Mucosa of descending colon (tissue), 3 donors: ENCODE data around the gene CCDC78. TPM values are rescaled to one million over a fixed set of nuclear protein-coding genes. Genes with fewer than 3 reads are reported as not detected.

Source experiments
- ATAC-seq: fragments of 200-7000 bp; cut with Tn5 transposase; one replicate; pipeline ENCODE4 v1.9.1; 2020; ENCODE audit warnings: mild to moderate bottlenecking, moderate library complexity
- DNase-seq, 3 donors: peaks; one replicate each; pipeline ENCODE4 v3.0.0-alpha.2; 2020
- H3K36me3 ChIP-seq: fragments of 200-600 bp; one replicate; pipeline ENCODE4 v1.8.0; 2021; ENCODE audit warnings: low read depth, mild to moderate bottlenecking
- H3K4me1 ChIP-seq: fragments of 200-600 bp; one replicate; pipeline ENCODE4 v1.8.0; 2021; ENCODE audit warnings: low read depth, mild to moderate bottlenecking
- H3K4me3 ChIP-seq: fragments of 200-600 bp; one replicate; pipeline ENCODE4 v1.8.0; 2021; ENCODE audit warnings: mild to moderate bottlenecking
- H3K9me3 ChIP-seq: fragments of 200-600 bp; one replicate; pipeline ENCODE4 v1.8.0; 2021; ENCODE audit warnings: mild to moderate bottlenecking
- intact Hi-C, 2 donors: fragments of 100-400 bp; cut with DNase I in 1 of 2; cut with micrococcal nuclease in 1 of 2; formaldehyde crosslinking; loops; one replicate each; pipeline versions ENCODE4 v1.11.0 to v1.11.1; 2022; cut with DNase I, micrococcal nuclease
- total RNA-seq, 3 donors: library from RNA; stranded (reverse); fragmentation: NEBNext Ultra II Directional in 2 of 3; extraction: Animal tissue kit (Norgen Biotek cat#: 25700) in 2 of 3; gene quantifications; one replicate each; pipeline versions ENCODE4 v1.2.1 to v1.2.4, GENCODE V29; 2021 to 2023
- TF ChIP-seq, protein P1 (sequence below): fragments of 200-600 bp; IDR thresholded peaks from one replicate; pipeline ENCODE4 v1.8.0; 2022; ENCODE audit warnings: antibody characterized with exemption, mild to moderate bottlenecking
- donor health status: DM: no; HTN: no; CAD: no; lungs with moderate emphysema.
- donor health status: DM: no; HTN: no; CAD: no.
- donor health status: DM: no; HTN: yes; CAD: no.

The CCDC78 gene
- total RNA-seq, 3 donors from 2014 or later: 0.47 to 0.96 (median 0.80) TPM

DNA sequence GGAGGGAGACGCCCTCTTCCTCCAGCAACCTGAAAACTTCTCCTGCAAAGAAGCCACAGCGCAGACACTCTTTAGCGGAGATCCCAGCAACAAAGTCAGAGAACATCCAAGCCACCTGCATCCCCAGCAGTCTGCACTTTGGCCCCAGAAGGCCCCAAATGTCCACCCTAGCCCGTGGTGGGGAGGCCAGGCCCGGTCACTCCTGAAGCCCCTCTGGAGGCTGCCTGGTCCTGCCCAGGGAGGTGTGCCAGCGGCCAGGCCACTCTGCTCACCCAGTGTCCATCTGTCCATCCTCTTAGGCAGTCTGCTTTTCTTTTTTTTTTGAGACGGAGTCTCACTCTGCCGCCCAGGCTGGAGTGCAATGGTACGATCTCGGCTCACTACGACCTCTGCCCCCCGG is 6.1 kb upstream of the CCDC78 start:
- Histone ChIP-seq H3K36me3 (peaks cover 9% of the 10 kb centered on the region), H3K4me1 (peaks cover 11% of the 10 kb centered on the region), H3K9me3 (no peaks in the 10 kb centered on the region), H3K4me3 (no peak overlapping the region)
- intact Hi-C loops: no loop called here
- DNase-seq (no peak), ATAC-seq (no peak)
- TF ChIP-seq, protein P1, sequence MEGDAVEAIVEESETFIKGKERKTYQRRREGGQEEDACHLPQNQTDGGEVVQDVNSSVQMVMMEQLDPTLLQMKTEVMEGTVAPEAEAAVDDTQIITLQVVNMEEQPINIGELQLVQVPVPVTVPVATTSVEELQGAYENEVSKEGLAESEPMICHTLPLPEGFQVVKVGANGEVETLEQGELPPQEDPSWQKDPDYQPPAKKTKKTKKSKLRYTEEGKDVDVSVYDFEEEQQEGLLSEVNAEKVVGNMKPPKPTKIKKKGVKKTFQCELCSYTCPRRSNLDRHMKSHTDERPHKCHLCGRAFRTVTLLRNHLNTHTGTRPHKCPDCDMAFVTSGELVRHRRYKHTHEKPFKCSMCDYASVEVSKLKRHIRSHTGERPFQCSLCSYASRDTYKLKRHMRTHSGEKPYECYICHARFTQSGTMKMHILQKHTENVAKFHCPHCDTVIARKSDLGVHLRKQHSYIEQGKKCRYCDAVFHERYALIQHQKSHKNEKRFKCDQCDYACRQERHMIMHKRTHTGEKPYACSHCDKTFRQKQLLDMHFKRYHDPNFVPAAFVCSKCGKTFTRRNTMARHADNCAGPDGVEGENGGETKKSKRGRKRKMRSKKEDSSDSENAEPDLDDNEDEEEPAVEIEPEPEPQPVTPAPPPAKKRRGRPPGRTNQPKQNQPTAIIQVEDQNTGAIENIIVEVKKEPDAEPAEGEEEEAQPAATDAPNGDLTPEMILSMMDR: no peak

DNA sequence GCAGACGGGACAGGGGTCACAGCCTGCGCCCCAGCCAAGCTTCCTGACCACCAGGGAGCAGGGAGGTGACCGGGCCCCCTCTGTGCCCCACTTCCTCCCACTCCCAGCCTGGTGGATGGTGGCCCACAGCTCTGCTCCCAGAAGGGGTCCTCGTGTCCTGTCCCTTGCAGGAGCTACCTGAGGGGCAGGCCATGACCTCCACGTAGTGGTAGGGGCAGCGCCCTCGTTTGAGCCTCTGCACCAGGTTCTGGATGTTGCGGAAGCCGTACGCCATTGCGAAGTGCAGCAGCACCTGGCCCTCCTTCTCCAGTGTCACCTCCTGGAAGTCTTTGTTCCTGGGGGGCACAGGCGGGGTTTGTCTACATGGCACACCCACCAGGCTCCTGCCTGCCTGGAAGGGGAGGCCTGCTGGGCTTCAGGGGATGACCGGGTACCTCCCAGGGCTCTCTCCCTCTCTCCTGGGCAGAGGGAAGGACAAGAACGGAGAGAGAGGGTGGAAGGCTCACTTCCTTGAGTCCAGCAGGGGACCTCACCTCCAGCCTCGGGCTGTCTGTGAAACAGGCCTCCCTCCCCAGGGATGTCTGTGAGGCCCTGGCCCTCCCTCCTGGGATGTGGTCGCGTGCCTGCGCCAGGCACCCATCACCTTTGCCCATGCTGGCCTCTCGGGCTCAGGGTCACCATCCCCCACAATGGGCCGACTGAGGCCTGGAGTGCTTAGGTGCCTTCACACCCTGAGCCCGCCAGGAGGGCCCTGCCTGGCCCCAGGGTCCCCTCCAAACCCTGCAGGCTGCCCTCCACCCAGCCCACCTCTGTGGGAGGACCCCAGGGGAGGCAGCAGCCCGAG is 4.6 kb upstream of the CCDC78 start:
- DNase-seq: peak in 1 of 3 donors; percentile 51
- intact Hi-C loops: no loop called here
- TF ChIP-seq, protein P1: no peak
- Histone ChIP-seq H3K4me1 (peaks cover 22% of the 10 kb centered on the region), H3K9me3 (no peaks in the 10 kb centered on the region), H3K4me3 (no peak overlapping the region), H3K36me3 (peaks cover 9% of the 10 kb centered on the region)
- ATAC-seq: no peak

DNA sequence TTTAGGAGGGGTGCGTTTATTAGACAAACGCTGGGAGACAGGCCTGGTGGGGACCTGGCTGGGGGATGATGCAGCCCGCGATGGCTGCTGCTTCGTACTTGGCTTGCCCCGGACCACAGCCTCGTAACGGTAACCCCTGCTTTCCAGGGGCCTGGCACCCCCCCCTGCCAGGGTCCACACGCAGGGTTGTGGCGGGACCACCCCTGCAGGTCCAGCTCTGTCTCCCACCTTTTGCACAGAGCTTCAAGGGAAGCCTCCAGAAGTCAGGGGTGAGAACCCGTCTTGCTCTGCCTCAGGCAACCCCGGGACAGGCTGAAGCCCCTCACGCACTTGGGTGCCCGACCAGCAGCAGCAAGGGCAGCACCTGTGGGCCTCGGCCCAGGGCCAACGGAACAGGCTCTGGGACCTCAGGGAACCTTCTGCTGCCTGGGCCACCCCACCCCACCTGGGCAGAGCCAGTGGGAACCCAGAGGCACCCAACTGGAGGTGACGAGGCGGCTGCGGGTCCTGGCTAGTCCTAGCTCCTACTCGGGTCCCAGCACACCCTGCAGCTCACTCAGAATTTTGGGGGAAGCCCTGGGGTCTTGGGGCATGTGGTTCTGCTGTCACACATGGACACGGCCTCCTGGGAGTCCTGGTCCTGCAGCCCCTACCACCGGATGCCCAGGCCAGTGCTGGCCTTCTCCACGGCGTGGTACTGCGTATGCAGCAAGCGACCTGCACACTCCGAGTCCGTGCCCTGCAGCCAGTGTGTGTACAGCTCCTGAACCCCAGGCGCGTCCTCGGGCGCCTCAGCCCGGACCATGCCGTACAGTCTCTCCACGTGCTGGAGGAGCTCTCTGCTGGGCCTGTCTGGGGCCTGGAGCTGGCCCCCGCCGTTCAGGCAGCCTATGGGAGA is 3.8 kb upstream of the CCDC78 start:
- DNase-seq (peak in 1 of 3 donors; percentile 59), ATAC-seq (no peak)
- intact Hi-C loops: no loop called here
- Histone ChIP-seq H3K36me3 (peaks cover 9% of the 10 kb centered on the region), H3K9me3 (no peaks in the 10 kb centered on the region), H3K4me1 (peaks cover 22% of the 10 kb centered on the region), H3K4me3 (no peak overlapping the region)
- TF ChIP-seq, protein P1: no peak

DNA sequence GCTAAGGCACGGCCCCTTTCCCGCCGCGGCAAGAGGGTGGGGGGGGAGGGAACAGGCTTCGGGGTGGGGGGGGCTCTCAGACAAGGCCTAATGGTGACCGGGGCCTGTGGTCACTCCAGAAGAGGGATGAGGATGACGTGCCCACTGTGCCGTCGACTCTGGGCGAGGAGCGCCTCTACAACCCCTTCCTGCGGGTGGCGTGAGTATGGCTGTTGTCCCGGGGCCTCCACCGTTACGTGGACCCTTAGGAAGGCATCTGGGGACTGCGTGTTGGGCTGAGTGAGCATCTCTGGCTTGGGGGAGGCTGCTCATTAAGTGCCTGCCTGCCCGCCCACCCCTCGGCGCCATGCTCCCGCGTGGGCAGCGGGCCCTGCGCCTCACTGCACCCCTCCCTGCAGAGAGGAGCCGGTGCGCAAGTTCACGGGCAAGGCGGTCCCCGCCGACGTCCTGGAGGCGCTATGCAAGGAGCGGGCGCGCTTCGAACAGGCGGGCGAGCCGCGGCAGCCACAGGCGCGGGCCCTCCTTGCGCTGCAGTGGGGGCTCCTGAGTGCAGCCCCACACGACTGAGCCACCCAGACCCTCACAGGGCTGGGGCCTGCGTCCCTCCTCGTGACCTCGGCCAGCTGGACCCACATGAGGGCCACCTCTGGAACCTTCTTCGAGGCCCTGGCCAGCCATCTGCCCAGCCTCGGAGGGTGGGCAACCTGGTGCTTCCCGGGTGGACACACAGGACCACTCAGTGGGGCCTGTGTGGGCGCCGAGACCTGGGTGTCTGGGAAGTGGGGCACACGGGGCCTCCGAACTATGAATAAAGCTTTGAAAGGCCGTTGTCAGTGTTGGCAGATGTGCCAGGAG is 2.9 kb upstream of the CCDC78 start:
- Histone ChIP-seq H3K4me3 (no peak overlapping the region), H3K9me3 (no peaks in the 10 kb centered on the region), H3K36me3 (peaks cover 5% of the 10 kb centered on the region), H3K4me1 (peaks cover 22% of the 10 kb centered on the region)
- TF ChIP-seq, protein P1: no peak
- no peak for ATAC-seq
- DNase-seq: peak in 1 of 3 donors; percentile 67
- intact Hi-C loops: no loop called here
